K562 (cell line): Measurements from ENCODE around the gene ATXN7L2. TPM values are rescaled to one million over a fixed set of nuclear protein-coding genes. Genes with fewer than 3 reads are reported as not detected.

Experiments used
- BHLHE40 ChIP-seq: IDR thresholded peaks from 2 replicates; pipeline ENCODE4 v1.6.1; 2011; ENCODE audit warnings: low read length, improper control_type of control experiment
- CHD4 ChIP-seq: fragments of 200-600 bp; sonication (generic); IDR thresholded peaks from 3 replicates; pipeline ENCODE4 v1.6.1; 2012; ENCODE audit warnings: low read depth, mild to moderate bottlenecking, mixed read lengths, low read length, inconsistent platforms; ENCODE audit not compliant: insufficient read depth, insufficient replicate concordance, poor library complexity, severe bottlenecking
- FOXJ3 ChIP-seq: sonication (generic); formaldehyde crosslinking; IDR thresholded peaks from 2 replicates; pipeline ENCODE4 v1.4.0; 2020; ENCODE audit warnings: mild to moderate bottlenecking, missing genetic modification reagents
- GATAD2A ChIP-seq: fragments of 450-650 bp; IDR thresholded peaks from 2 replicates; pipeline ENCODE4 v1.6.1; 2017
- HDAC2 ChIP-seq: fragments of 450-650 bp; IDR thresholded peaks from 2 replicates; pipeline ENCODE4 v1.6.1; 2016; ENCODE audit warnings: mild to moderate bottlenecking
- NFYB ChIP-seq: IDR thresholded peaks from 2 replicates; pipeline ENCODE4 v1.6.1; 2011; ENCODE audit warnings: mild to moderate bottlenecking, moderate library complexity; ENCODE audit not compliant: insufficient read length; ENCODE audit errors: extremely low read depth
- PHB2 ChIP-seq: fragments of 450-650 bp; IDR thresholded peaks from 2 replicates; pipeline ENCODE4 v1.6.1; 2017; ENCODE audit warnings: low read depth
- ZNF436 ChIP-seq: fragments of 250-450, 450-650 bp; sonication (Bioruptor Pico); formaldehyde crosslinking; IDR thresholded peaks from 2 replicates; pipeline ENCODE4 v1.7.0; 2020; ENCODE audit warnings: mild to moderate bottlenecking
- ZNF507 ChIP-seq: conservative IDR thresholded peaks from 2 replicates; pipeline ENCODE4 v1.6.1; 2017; ENCODE audit warnings: missing genetic modification characterization, missing compliant biosample characterization
- polyA plus RNA-seq, 8 experiments: library from polyadenylated mRNA; depleted of rRNA in 4 of 8; stranded (reverse) in 5 of 8; unstranded in 3 of 8; fragments of >200 nt; fragmentation: Nextera tagmentation in 2 of 8; fragmentation: Illumina TruSeq in 1 of 8; extraction: Ambion mirVana in 2 of 8; extraction: Trizol in 1 of 8; gene quantifications; 2 replicates each; pipeline versions ENCODE4 v1.2.1 to v1.2.3, GENCODE V29; 2011 to 2014; ENCODE audit warnings: inconsistent platforms in 1 of 8, missing spikeins in 1 of 8
- total RNA-seq, 7 experiments: library from RNA; depleted of rRNA in 6 of 7; stranded (reverse); fragments of >200 nt in 6 of 7; fragmentation: Illumina TruSeq in 2 of 7; extraction: Trizol in 2 of 7; gene quantifications; 2 replicates each; pipeline versions ENCODE4 v1.2.1 to v1.2.3, GENCODE V29; 2011 to 2021; ENCODE audit warnings: low replicate concordance in 1 of 7
- TF ChIP-seq, protein P1 (sequence below): fragments of 250-450 bp; sonication (Bioruptor Pico); IDR thresholded peaks from 2 replicates; pipeline ENCODE4 v1.9.0; 2021; ENCODE audit warnings: mild to moderate bottlenecking, inconsistent platforms
- TF ChIP-seq, protein P2 (sequence below): fragments of 450-650 bp; IDR thresholded peaks from one replicate; pipeline ENCODE4 v1.6.1; 2018; ENCODE audit warnings: mild to moderate bottlenecking, moderate library complexity; ENCODE audit not compliant: partially characterized antibody
- TF ChIP-seq, protein P3 (sequence below): fragments of 200-600 bp; sonication (generic); IDR thresholded peaks from one replicate; pipeline ENCODE4 v1.6.1; 2012; ENCODE audit warnings: mild to moderate bottlenecking, low read depth, low read length, inconsistent platforms

Gene ATXN7L2
- total and polyA plus RNA-seq, 9 of the 15 experiments (the other 6 are each of a cell fraction or from before 2014, with no cell fraction given): 0.21 to 10.4 (median 5.8) TPM

DNA sequence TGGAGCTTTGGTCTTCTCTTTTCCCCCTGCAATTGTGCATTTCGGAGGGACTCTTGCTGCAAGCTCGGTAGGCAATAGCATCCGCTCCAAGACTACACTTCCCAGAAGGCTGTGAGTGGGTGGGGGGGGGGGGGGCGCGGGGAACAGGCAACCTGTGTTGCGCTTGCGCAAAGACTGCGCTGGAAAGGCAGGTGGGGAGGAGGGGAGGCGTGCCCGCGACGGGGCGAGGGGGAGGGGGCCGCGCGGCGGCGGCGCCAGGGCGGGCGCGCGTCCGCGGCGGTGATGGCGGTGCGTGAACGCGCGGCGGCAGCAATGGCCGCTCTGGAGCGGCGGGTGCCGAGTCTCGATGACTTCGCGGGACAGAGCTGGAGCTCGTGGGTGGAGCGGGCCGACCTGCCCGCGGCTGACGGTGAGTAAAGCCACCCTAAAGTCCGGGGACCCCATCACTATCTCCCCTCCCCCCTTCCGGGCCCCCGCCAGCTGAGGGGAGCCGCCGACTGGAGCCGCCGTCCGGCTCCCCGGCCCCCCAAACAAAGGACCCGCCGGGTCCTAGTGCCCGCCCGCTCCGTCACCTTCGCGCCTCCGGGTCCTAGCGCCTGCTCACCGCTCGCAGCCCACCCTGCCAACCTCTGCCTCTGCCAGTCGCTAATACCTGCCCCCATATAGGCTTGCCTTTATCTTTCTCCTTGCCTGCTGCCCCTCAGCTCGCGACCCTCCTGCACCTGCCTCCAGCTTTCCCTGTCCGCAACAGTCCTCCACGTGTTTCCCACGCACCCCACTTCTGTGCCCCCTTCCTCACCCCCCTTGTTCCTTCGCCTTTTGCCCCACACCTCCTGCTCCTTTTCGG, at the start of gene ATXN7L2 (continued):
- TF ChIP-seq HDAC2 (peak; percentile 94), NFYB (no peak), ZNF507 (tag) (no peak), CHD4 (no peak), FOXJ3 (CRISPR knock-in tag) (no peak), GATAD2A (peak; percentile 80), ZNF436 (CRISPR knock-in tag) (no peak), PHB2 (no peak), BHLHE40 (peak; percentile 2; the same call in 1 of the 2 replicates)
- TF ChIP-seq, protein P1, sequence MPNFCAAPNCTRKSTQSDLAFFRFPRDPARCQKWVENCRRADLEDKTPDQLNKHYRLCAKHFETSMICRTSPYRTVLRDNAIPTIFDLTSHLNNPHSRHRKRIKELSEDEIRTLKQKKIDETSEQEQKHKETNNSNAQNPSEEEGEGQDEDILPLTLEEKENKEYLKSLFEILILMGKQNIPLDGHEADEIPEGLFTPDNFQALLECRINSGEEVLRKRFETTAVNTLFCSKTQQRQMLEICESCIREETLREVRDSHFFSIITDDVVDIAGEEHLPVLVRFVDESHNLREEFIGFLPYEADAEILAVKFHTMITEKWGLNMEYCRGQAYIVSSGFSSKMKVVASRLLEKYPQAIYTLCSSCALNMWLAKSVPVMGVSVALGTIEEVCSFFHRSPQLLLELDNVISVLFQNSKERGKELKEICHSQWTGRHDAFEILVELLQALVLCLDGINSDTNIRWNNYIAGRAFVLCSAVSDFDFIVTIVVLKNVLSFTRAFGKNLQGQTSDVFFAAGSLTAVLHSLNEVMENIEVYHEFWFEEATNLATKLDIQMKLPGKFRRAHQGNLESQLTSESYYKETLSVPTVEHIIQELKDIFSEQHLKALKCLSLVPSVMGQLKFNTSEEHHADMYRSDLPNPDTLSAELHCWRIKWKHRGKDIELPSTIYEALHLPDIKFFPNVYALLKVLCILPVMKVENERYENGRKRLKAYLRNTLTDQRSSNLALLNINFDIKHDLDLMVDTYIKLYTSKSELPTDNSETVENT (CRISPR knock-in tag): peak; percentile 79
- TF ChIP-seq, protein P2, sequence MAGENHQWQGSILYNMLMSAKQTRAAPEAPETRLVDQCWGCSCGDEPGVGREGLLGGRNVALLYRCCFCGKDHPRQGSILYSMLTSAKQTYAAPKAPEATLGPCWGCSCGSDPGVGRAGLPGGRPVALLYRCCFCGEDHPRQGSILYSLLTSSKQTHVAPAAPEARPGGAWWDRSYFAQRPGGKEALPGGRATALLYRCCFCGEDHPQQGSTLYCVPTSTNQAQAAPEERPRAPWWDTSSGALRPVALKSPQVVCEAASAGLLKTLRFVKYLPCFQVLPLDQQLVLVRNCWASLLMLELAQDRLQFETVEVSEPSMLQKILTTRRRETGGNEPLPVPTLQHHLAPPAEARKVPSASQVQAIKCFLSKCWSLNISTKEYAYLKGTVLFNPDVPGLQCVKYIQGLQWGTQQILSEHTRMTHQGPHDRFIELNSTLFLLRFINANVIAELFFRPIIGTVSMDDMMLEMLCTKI: no peak
- TF ChIP-seq, protein P3, sequence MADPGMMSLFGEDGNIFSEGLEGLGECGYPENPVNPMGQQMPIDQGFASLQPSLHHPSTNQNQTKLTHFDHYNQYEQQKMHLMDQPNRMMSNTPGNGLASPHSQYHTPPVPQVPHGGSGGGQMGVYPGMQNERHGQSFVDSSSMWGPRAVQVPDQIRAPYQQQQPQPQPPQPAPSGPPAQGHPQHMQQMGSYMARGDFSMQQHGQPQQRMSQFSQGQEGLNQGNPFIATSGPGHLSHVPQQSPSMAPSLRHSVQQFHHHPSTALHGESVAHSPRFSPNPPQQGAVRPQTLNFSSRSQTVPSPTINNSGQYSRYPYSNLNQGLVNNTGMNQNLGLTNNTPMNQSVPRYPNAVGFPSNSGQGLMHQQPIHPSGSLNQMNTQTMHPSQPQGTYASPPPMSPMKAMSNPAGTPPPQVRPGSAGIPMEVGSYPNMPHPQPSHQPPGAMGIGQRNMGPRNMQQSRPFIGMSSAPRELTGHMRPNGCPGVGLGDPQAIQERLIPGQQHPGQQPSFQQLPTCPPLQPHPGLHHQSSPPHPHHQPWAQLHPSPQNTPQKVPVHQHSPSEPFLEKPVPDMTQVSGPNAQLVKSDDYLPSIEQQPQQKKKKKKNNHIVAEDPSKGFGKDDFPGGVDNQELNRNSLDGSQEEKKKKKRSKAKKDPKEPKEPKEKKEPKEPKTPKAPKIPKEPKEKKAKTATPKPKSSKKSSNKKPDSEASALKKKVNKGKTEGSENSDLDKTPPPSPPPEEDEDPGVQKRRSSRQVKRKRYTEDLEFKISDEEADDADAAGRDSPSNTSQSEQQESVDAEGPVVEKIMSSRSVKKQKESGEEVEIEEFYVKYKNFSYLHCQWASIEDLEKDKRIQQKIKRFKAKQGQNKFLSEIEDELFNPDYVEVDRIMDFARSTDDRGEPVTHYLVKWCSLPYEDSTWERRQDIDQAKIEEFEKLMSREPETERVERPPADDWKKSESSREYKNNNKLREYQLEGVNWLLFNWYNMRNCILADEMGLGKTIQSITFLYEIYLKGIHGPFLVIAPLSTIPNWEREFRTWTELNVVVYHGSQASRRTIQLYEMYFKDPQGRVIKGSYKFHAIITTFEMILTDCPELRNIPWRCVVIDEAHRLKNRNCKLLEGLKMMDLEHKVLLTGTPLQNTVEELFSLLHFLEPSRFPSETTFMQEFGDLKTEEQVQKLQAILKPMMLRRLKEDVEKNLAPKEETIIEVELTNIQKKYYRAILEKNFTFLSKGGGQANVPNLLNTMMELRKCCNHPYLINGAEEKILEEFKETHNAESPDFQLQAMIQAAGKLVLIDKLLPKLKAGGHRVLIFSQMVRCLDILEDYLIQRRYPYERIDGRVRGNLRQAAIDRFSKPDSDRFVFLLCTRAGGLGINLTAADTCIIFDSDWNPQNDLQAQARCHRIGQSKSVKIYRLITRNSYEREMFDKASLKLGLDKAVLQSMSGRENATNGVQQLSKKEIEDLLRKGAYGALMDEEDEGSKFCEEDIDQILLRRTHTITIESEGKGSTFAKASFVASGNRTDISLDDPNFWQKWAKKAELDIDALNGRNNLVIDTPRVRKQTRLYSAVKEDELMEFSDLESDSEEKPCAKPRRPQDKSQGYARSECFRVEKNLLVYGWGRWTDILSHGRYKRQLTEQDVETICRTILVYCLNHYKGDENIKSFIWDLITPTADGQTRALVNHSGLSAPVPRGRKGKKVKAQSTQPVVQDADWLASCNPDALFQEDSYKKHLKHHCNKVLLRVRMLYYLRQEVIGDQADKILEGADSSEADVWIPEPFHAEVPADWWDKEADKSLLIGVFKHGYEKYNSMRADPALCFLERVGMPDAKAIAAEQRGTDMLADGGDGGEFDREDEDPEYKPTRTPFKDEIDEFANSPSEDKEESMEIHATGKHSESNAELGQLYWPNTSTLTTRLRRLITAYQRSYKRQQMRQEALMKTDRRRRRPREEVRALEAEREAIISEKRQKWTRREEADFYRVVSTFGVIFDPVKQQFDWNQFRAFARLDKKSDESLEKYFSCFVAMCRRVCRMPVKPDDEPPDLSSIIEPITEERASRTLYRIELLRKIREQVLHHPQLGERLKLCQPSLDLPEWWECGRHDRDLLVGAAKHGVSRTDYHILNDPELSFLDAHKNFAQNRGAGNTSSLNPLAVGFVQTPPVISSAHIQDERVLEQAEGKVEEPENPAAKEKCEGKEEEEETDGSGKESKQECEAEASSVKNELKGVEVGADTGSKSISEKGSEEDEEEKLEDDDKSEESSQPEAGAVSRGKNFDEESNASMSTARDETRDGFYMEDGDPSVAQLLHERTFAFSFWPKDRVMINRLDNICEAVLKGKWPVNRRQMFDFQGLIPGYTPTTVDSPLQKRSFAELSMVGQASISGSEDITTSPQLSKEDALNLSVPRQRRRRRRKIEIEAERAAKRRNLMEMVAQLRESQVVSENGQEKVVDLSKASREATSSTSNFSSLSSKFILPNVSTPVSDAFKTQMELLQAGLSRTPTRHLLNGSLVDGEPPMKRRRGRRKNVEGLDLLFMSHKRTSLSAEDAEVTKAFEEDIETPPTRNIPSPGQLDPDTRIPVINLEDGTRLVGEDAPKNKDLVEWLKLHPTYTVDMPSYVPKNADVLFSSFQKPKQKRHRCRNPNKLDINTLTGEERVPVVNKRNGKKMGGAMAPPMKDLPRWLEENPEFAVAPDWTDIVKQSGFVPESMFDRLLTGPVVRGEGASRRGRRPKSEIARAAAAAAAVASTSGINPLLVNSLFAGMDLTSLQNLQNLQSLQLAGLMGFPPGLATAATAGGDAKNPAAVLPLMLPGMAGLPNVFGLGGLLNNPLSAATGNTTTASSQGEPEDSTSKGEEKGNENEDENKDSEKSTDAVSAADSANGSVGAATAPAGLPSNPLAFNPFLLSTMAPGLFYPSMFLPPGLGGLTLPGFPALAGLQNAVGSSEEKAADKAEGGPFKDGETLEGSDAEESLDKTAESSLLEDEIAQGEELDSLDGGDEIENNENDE: no peak
